Adipocyte (in vitro differentiated cells): ENCODE results near the gene COL6A2.
"Not testable (repeated sequence)": the region's sequence is repeated elsewhere in the genome, so short reads cannot be mapped to it uniquely, and the experiment has no call there.

Experiments used
- DNase-seq: peaks from one replicate; pipeline ENCODE4 v3.0.0-alpha.2; 2015; ENCODE audit warnings: low read depth
- H3K27me3 ChIP-seq: replicated peaks from 2 replicates; pipeline ENCODE4 v1.7.0; 2013; ENCODE audit warnings: mild to moderate bottlenecking, low read length, moderate library complexity; ENCODE audit not compliant: control insufficient read depth, insufficient read depth
- H3K36me3 ChIP-seq: 2 replicates; pipeline ENCODE4 v1.7.0; 2013; ENCODE audit warnings: low read length, mild to moderate bottlenecking, moderate library complexity; ENCODE audit not compliant: control insufficient read depth, insufficient read depth, severe bottlenecking
- H3K4me1 ChIP-seq: 2 replicates; pipeline ENCODE4 v1.7.0; 2013; ENCODE audit warnings: mild to moderate bottlenecking, low read length, moderate library complexity; ENCODE audit not compliant: control insufficient read depth, insufficient read depth
- H3K4me3 ChIP-seq: 2 replicates; pipeline ENCODE4 v1.7.0; 2013; ENCODE audit warnings: mild to moderate bottlenecking, low read length, moderate library complexity
- H3K9ac ChIP-seq: 2 replicates; pipeline ENCODE4 v1.7.0; 2013; ENCODE audit warnings: mild to moderate bottlenecking, low read length, moderate library complexity
- H3K9me3 ChIP-seq: 2 replicates; pipeline ENCODE4 v1.7.0; 2013; ENCODE audit warnings: mild to moderate bottlenecking, low read length, moderate library complexity; ENCODE audit not compliant: control insufficient read depth

COL6A2 gene

GRCh38 chr21:46055863-46056281 is 42.0 kb upstream of the COL6A2 start:
- DNase-seq, result no peak
- peak overlapping the region; percentile 88 for H3K9ac ChIP-seq
- no peaks in the 10 kb centered on the region for H3K27me3 ChIP-seq
- H3K4me1 ChIP-seq, result peaks cover 50% of the 10 kb centered on the region
- H3K9me3 ChIP-seq, result no peaks in the 10 kb centered on the region
- peak overlapping the region; percentile 49 for H3K4me3 ChIP-seq
- no peaks in the 10 kb centered on the region for H3K36me3 ChIP-seq

- peak overlapping the region; percentile 49 for H3K4me3 ChIP-seq
- peaks cover 56% of the 10 kb centered on the region for H3K4me1 ChIP-seq
- H3K9me3 ChIP-seq, result no peaks in the 10 kb centered on the region
- peak; percentile 89 for DNase-seq
- peak overlapping the region; percentile 88 for H3K9ac ChIP-seq
- no peaks in the 10 kb centered on the region for H3K27me3 ChIP-seq
- H3K36me3 ChIP-seq, result no peaks in the 10 kb centered on the region
These were observed 41.4 kb upstream of the COL6A2 start for GRCh38 chr21:46056450-46056903.

GRCh38 chr21:46057111-46057709 is 40.7 kb upstream of the COL6A2 start:
- H3K4me3 ChIP-seq, result peak overlapping the region; percentile 16
- H3K4me1 ChIP-seq, result peaks cover 64% of the 10 kb centered on the region
- no peak for DNase-seq
- H3K9me3 ChIP-seq, result no peaks in the 10 kb centered on the region
- peak overlapping the region; percentile 88 for H3K9ac ChIP-seq
- H3K27me3 ChIP-seq, result no peaks in the 10 kb centered on the region
- H3K36me3 ChIP-seq, result no peaks in the 10 kb centered on the region

DNA sequence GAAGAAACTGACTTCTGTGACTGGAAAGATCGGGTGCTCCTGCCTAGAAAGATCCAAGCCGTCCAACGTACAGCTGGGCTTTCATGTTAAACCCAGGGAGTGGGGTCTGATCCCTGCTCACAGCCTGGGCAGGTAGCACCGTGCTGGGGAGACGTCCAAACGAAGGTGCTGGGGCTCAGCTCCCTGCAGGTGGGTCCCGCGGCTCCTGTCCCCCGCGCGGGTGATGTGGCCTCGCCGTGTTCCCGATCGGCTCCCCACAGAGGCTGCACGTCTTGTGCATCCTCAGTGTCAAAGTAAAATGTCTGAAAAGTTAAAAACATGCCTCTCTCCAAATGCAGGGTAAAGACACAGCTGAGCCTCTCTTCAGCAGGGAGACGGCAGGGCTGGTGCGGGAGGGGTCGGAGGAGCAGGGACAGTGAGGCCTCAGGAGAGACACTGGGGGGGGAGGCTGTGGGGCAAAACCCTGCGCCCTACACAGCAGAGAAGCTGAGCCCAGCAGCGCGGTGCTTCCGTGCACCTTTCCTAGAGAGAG is 40.1 kb upstream of the COL6A2 start:
- H3K4me1 ChIP-seq, result peaks cover 69% of the 10 kb centered on the region
- no peak overlapping the region for H3K4me3 ChIP-seq
- DNase-seq, result no peak
- peaks cover 3% of the 10 kb centered on the region for H3K9me3 ChIP-seq
- H3K36me3 ChIP-seq, result no peaks in the 10 kb centered on the region
- peak overlapping the region; percentile 88 for H3K9ac ChIP-seq
- no peaks in the 10 kb centered on the region for H3K27me3 ChIP-seq

DNA sequence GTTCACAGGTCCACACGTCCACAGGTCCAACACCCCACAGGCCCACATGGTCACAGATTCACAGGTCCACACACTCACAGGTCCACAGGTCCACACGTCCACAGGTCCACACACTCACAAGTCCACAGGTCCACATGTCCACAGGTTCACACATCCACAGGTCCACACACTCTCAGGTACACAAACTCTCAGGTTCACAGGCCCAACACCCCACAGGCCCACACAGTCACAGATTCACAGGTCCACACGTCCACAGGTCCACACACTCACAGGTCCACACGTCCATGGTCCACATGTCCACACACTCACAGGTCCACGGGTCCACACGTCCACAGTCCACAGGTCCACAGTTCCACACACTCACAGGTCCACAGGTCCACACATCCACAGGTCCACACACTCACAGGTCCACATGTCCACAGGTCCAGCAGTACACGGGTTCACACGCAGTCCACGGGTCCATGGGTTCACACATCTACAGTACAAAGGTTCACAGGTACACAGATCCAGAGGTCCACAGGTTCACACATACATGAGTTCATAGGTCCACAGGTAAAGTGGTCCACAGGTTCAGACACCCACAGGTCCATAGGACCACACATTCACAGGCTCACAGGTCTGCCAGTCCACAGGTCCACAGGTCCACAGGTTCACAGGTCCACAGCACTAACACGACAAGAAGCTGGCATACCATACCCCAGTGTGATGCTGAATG is 39.3 kb upstream of the COL6A2 start:
- Histone ChIP-seq H3K9me3 (peaks cover 11% of the 10 kb centered on the region), H3K4me1 (peaks cover 67% of the 10 kb centered on the region), H3K36me3 (no peaks in the 10 kb centered on the region), H3K9ac (no peak overlapping the region), H3K4me3 (no peak overlapping the region), H3K27me3 (no peaks in the 10 kb centered on the region)
- no peak for DNase-seq

DNA sequence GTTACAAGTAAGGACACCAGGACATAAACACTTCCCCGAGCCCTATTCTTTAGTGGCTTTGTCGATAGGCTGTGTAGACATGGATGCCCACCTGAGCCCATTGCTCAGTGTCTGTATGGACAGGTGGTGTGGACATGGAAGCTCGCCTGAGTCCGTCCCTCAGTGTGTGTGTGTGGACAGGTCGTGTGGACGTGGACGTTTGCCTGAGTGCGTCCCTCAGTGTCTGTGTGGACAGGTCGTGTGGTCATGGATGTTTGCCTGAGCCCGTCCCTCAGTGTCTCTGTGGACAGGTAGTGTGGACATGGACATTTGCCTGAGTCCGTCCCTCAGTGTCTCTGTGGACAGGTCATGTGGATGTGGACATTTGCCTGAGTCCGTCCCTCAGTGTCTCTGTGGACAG is 38.7 kb upstream of the COL6A2 start:
- H3K36me3 ChIP-seq, result no peaks in the 10 kb centered on the region
- no peak for DNase-seq

DNA sequence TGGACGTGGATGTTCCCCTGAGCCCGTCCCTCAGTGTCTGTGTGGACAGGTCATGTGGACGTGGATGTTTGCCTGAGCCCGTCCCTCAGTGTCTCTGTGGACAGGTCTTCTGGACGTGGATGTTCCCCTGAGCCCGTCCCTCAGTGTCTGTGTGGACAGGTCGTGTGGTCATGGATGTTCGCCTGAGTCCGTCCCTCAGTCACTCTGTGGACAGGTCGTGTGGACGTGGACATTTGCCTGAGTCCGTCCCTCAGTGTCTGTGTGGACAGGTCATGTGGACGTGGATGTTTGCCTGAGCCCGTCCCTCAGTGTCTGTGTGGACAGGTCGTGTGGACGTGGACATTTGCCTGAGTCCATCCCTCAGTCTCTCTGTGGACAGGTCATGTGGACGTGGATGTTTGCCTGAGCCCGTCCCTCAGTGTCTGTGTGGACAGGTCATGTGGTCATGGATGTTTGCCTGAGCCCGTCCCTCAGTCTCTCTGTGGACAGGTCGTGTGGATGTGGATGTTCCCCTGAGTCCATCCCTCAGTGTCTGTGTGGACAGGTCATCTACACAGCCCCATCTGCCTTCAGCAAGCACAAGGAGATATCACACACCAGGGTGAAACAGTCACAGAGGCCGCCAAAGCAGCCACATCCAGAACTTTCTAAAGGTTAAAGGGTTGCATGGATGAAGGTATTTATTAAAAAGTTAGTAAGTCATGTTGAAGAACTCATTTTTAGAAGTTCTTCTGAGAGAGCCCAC is 38.0 kb upstream of the COL6A2 start:
- peak overlapping the region; percentile 82 for H3K9ac ChIP-seq
- H3K36me3 ChIP-seq, H3K4me3 ChIP-seq, H3K27me3 ChIP-seq, DNase-seq: not testable (repeated sequence)
- peaks cover 58% of the 10 kb centered on the region for H3K4me1 ChIP-seq
- peaks cover 11% of the 10 kb centered on the region for H3K9me3 ChIP-seq

More for the DNA sequence above, 38.7 kb upstream of the COL6A2 start:
- no peak overlapping the region for H3K9ac ChIP-seq
- H3K4me1 ChIP-seq, result peaks cover 60% of the 10 kb centered on the region
- no peaks in the 10 kb centered on the region for H3K27me3 ChIP-seq
- H3K4me3 ChIP-seq, result no peak overlapping the region
- peaks cover 11% of the 10 kb centered on the region for H3K9me3 ChIP-seq

DNA sequence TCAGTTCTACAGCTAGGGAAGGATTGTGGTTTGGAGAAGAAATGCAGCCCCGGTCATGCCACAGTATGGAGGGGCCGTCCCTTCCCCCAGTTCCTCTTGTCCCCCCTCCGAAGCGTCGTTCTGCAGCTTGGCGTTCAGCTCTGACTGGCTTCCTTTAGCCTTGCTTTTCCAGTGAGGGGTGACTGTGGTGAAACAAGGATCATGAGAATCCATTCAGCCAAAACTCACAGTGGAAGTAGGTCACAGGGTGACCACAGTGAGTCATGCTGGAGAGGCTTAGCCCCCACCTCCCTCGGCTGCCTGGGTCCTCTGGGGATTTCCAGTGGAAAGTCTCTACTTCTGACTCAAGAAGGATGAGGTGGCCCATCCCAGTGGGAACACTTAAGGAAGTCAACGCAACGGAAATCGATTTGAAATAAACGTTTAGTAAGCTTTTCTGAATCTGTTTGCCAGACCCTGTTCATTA is 37.3 kb upstream of the COL6A2 start:
- H3K9ac ChIP-seq, result peak overlapping the region; percentile 82
- H3K27me3 ChIP-seq, result no peaks in the 10 kb centered on the region
- DNase-seq, result peak; percentile 97
- no peaks in the 10 kb centered on the region for H3K36me3 ChIP-seq
- peaks cover 58% of the 10 kb centered on the region for H3K4me1 ChIP-seq
- peaks cover 11% of the 10 kb centered on the region for H3K9me3 ChIP-seq
- no peak overlapping the region for H3K4me3 ChIP-seq

DNA sequence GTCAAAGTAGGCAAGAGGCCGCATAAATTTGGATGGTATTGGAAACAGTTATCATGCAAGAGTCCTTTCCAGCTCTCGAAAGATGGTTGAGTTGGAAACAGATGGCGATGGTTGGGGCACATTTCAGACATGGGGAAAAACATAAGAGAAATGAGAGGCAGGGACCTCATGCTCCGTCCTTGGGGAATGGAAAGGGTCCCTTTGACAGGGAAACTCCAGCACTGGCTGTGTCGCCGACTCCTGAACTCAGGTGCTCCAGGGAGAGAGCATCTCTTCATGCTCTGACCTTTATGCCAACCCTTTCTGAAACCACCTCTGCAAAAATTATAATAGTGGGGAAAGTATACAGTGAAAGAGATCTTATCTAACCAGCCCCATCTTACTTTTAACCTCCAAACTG is 36.8 kb upstream of the COL6A2 start:
- peaks cover 58% of the 10 kb centered on the region for H3K4me1 ChIP-seq
- H3K27me3 ChIP-seq, result no peaks in the 10 kb centered on the region
- H3K4me3 ChIP-seq, result no peak overlapping the region
- peak overlapping the region; percentile 77 for H3K9ac ChIP-seq
- no peaks in the 10 kb centered on the region for H3K36me3 ChIP-seq
- H3K9me3 ChIP-seq, result peaks cover 11% of the 10 kb centered on the region
- no peak for DNase-seq

GRCh38 chr21:46061518-46061917 is 36.4 kb upstream of the COL6A2 start:
- no peak for DNase-seq
- peak overlapping the region; percentile 77 for H3K9ac ChIP-seq
- H3K27me3 ChIP-seq, result no peaks in the 10 kb centered on the region
- peaks cover 11% of the 10 kb centered on the region for H3K9me3 ChIP-seq
- H3K4me3 ChIP-seq, result no peak overlapping the region
- H3K36me3 ChIP-seq, result no peaks in the 10 kb centered on the region
- peaks cover 58% of the 10 kb centered on the region for H3K4me1 ChIP-seq

- H3K4me1 ChIP-seq, result peaks cover 59% of the 10 kb centered on the region
- H3K27me3 ChIP-seq, result no peaks in the 10 kb centered on the region
- no peak overlapping the region for H3K4me3 ChIP-seq
- H3K9ac ChIP-seq, result peak overlapping the region; percentile 77
- H3K36me3 ChIP-seq, result no peaks in the 10 kb centered on the region
- peaks cover 11% of the 10 kb centered on the region for H3K9me3 ChIP-seq
- DNase-seq, result no peak
These were observed 36.0 kb upstream of the COL6A2 start for GRCh38 chr21:46061950-46062349.
